ENCODE data around the gene RUNX2.

The RUNX2 gene

GRCh38 chr6:45617441-45617840 lies 289.3 kb downstream of the RUNX2 start:
- DNase-seq (ENCODE audit: low read depth in 2 of 2), result no peak

GRCh38 chr6:45618259-45618658 lies 290.1 kb downstream of the RUNX2 start:
- no peak for DNase-seq (ENCODE audit: low read depth in 2 of 2)

- DNase-seq (ENCODE audit: low read depth in 2 of 2), result no peak
Observed at GRCh38 chr6:45619211-45619760, 291.2 kb downstream of the RUNX2 start.

- no peak for DNase-seq (ENCODE audit: low read depth in 2 of 2)
Observed at GRCh38 chr6:45619994-45620471, 291.9 kb downstream of the RUNX2 start.

GRCh38 chr6:45624228-45624627 lies 296.1 kb downstream of the RUNX2 start:
- DNase-seq (ENCODE audit: low read depth in 2 of 2), result no peak

- DNase-seq (ENCODE audit: low read depth in 2 of 2), result peak; percentile 59 to 60
Observed at GRCh38 chr6:45625191-45625664, 297.1 kb downstream of the RUNX2 start.

- peak; percentile 88 to 90 for DNase-seq (ENCODE audit: low read depth in 2 of 2)
Observed at GRCh38 chr6:45626087-45626891, 298.2 kb downstream of the RUNX2 start.

- DNase-seq (ENCODE audit: low read depth in 2 of 2), result no peak
Observed at GRCh38 chr6:45630314-45630713, 302.2 kb downstream of the RUNX2 start.

GRCh38 chr6:45630801-45631200 lies 302.7 kb downstream of the RUNX2 start:
- no peak for DNase-seq (ENCODE audit: low read depth in 2 of 2)

GRCh38 chr6:45631396-45631795 lies 303.3 kb downstream of the RUNX2 start:
- no peak for DNase-seq (ENCODE audit: low read depth in 2 of 2)

GRCh38 chr6:45633272-45633908 lies 305.3 kb downstream of the RUNX2 start:
- no peak for DNase-seq (ENCODE audit: low read depth in 2 of 2)

GRCh38 chr6:45634231-45634630 lies 306.1 kb downstream of the RUNX2 start:
- DNase-seq (ENCODE audit: low read depth in 2 of 2), result no peak

GRCh38 chr6:45635284-45635867 lies 307.2 kb downstream of the RUNX2 start:
- no peak for DNase-seq (ENCODE audit: low read depth in 2 of 2)

- DNase-seq (ENCODE audit: low read depth in 2 of 2), result no peak
Observed at GRCh38 chr6:45637056-45637455, 308.9 kb downstream of the RUNX2 start.

GRCh38 chr6:45637611-45638257 lies 309.6 kb downstream of the RUNX2 start:
- no peak for DNase-seq (ENCODE audit: low read depth in 2 of 2)

- DNase-seq (ENCODE audit: low read depth in 2 of 2), result peak in 1 of 2 experiments; percentile 53
Observed at GRCh38 chr6:45640081-45640491, 312.0 kb downstream of the RUNX2 start.

- no peak for DNase-seq (ENCODE audit: low read depth in 2 of 2)
Observed at GRCh38 chr6:45640811-45641210, 312.7 kb downstream of the RUNX2 start.

GRCh38 chr6:45642331-45643125 lies 314.4 kb downstream of the RUNX2 start:
- no peak for DNase-seq (ENCODE audit: low read depth in 2 of 2)

- DNase-seq (ENCODE audit: low read depth in 2 of 2), result no peak
Observed at GRCh38 chr6:45643126-45643525, 315.0 kb downstream of the RUNX2 start.

- DNase-seq (ENCODE audit: low read depth in 2 of 2), result no peak
Observed at GRCh38 chr6:45644720-45645119, 316.6 kb downstream of the RUNX2 start.

GRCh38 chr6:45645302-45645701 lies 317.2 kb downstream of the RUNX2 start:
- DNase-seq (ENCODE audit: low read depth in 2 of 2), result no peak
